NOMO-1 (cell line): ENCODE data around the gene KIF17.

Source experiments
- DNase-seq, 2 experiments: peaks; one replicate each; lab custom pipeline; 2025; ENCODE audit not compliant: unreplicated experiment in 2 of 2; lab: John Stamatoyannopoulos, UW

The KIF17 gene

DNA sequence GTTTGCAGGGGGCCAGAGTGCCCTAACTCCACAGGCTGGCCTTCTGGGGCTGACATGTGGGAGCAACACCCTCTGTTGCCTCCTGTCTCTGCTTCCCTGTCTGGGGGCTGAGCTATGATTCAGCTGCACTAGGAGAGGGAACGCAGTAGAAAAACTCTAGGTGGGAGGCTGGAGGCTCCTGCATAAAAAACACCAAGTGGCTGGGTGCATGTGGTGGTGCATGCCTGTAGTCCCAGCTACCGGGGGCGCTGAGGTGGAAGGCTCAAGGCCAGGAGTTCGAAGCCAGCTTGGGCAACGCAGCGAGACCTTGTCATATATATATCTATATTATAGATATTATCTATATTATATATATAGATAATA is 5.6 kb downstream of the KIF17 start:
- DNase-seq: peak in 1 of 2 experiments; percentile 23

DNA sequence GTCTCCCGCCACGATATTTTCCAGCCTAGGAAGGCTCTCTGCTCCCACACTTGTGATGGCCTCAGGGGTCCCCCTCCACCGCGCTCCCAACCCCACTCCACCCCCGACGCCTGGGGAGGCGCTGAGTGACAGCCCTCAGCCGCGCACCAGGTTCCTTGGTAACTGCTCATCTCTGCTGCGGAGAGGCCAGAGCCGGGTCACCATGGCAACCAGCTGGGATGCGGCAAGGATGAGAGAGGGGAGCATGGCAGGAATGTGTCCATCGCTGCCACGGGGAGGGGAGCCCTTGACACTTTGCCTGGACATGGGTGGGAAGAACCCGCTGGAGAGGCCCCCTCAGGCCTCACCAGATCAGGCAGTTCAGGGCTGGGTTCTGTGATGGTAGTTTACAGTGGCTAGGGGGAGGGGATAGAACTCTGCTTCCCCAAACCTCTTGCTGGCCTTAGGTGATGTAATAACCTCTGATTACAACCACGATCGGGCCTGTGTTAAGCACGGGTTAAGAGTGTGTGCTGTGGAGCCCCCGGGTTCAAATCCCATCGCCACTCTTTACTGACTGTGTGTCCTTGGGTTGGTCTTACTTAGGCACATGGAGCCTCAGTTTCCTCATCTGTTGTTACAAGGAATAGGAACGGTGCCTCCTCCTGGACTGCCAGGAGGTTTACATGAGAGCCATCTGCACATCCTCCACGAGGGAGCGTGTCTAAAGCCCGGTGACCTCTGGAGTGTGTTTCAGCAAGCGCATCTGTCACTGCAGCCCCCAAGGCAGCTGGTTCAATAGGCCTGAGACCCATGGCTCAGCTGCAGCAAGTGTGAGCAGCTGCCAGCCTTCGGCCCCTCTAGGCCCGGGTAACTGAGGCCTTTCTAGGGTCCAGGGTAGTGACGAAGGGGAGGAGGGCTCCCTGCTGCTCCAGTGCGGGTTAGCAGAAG is 6.3 kb downstream of the KIF17 start:
- DNase-seq: peak; percentile 63 to 65

DNA sequence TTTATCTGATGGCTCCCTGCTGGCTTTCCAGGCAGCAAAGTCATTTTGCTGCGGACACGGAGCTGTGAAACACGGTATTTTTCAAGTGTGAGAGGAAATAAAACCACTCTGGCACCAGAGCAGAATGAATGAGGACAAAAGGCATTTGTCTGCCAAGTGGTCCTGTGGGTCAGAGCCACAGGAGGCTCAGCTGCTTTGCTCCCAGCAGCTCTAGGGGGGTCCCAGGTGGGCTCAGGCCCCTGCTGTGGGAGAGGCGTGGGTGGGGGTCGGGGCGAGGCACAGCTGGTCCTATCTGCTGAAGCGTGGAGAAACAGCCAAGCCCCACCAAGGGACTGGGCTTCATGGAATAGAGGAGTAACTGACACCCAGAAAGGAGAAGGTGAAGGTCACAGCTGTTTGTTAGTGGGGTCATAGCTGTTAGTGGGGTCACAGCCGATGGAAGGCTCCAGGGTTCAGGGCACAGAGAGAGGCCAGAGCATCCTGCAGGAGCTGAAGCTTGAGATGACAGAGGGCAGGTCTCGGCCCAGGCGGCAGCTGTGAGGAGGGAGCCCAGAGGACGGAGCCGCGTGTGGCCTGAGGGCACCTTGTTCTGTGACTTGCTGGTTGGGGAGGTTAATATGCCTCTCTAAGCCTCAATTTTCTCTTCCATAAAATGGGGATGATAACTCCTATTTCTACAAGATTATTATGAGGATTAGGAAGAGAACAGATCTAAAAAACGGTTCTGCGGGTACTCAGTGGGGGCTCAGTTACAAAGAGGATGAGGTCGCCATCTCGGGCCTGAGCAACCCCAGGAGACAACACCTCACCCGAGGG is 7.1 kb downstream of the KIF17 start:
- no peak for DNase-seq

DNA sequence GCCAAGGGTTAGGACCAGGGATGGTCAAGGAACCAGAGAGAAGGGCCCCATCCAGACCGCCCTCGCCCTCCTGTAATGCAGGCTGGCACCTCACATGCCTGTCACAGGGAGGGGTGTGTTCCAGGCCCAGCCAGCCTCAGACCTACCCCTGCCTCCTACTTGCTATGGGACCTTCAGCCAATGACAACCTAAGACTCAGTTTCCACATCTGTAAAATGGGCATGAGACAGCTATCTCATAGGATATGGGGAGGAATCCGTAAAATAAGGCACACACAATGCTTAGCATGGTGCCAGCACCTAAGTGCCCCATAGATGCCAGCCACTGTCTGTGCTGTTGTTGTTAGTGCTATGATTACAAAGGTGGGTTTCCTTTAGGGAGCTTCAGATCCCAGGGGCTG is 7.9 kb downstream of the KIF17 start:
- no peak for DNase-seq

DNA sequence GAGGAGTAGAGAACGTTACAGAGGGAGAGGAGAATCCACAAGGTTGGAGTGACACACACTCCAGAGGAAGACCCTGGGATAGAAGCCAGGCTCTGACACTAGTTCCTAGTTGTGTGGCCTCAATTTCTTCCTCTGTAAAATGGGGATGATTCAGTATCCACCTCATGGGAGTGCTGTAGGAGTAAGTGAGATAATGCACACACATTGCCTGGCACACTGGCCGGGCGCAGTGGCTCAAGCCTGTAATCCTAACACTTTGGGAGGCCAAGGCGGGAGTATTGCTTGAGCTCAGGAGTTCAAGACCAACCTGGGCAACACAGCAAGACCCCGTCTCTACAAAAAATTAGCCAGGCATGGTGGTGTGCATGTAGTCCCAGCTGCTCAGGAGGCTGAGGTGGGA is 8.9 kb downstream of the KIF17 start:
- DNase-seq: no peak

DNA sequence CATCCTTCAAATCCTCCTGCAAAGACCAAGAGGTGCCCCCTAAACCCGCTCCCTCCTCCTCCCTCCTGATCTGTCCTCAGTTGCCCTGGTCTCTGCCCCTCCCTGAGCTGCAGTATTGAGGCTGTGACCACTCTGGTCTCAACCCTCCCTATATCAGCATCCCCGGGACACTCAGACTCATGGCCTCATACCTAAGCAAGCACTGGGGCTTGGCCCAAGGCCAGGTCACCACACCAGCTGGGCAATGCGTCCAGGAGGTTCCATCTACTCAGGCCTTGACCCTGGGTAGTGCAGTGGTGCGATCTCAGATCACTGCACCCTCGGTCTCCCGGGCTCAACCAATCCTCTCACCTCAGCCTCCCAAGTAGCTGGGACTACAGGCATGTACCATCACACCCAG is 9.8 kb downstream of the KIF17 start:
- DNase-seq: no peak

DNA sequence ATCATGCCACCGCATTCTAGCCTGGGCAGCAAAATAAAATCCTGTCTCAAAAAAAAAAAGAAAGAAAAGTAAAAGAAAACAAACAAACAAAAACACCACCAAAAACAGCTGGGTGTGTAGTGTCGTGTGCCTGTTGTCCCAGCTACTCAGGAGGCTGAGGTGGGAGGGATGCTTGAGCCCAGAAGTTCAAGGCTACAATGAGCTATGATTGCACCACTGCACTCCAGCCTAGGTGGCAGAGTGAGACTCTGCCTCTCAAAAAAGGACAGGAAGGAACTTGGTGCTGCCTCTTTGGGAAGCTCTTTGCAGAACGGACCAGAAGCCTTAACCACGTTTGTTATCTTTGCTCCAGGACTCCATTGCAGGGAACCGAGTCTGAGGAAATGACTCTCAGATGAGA is 11.0 kb downstream of the KIF17 start:
- no peak for DNase-seq

DNA sequence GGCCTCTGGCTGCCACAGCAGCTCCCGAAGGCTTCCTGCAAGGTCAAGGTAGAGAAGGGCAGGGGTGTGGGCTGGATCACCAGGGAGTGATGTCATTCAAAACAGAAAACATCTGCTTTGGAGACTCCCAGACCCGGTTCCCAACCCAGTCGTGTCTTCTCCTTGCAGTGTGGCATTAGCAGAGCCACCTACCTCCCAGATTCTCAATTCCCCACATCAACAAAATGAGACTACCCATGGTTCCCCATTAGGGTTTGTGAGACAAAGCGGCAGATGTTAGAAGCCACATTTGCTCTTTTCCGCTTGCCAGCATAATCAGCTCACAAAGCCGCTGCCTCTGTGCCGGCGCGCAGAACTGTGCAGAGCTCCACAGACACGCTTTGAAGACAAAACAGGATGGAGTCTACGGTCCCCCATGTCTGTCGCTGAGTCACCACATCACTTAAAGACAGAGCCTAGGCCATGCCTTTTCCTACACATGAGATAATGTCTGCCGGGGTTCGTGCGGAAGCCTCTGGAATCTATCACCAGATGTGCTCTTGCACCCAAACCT is 12.5 kb downstream of the KIF17 start:
- no peak for DNase-seq

DNA sequence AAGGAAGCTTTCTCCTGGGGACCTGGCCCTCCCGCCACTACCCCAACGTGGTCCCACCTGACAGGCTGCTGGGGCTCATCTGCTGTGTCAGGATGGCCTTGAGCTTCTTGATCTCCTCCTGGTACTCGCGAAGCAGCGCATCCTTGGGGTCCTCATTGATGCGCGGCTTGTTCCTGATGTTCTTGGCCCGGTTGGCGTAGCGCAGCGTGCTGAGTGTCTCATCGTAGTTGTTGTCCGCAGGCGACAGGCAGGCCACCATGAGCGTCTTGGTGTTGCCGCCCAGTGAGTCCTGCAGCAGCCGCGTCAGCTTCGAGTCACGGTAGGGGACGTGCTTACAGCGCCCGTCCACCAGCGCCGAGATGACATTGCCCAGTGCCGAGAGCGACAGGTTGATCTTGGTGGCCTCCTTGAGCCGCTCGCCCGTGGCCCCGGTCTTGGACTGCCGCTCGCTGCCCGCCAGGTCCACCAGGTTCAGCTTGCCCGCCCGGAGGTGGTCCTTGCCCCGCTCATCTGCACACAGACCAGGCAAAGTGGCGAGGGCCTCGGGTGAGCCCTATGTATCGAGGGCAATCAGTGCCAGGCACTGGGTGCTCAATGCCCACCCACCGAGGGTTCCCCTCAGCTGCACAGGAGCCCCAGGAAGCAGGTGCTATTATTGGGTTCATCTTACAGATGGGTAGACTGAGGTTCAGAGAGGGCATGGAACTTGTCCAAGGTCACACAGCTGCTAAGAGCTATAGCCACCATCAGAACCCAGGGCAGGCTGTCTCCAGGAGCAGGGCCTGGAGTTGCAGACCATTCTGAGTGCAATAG is 13.2 kb downstream of the KIF17 start:
- DNase-seq: no peak

DNA sequence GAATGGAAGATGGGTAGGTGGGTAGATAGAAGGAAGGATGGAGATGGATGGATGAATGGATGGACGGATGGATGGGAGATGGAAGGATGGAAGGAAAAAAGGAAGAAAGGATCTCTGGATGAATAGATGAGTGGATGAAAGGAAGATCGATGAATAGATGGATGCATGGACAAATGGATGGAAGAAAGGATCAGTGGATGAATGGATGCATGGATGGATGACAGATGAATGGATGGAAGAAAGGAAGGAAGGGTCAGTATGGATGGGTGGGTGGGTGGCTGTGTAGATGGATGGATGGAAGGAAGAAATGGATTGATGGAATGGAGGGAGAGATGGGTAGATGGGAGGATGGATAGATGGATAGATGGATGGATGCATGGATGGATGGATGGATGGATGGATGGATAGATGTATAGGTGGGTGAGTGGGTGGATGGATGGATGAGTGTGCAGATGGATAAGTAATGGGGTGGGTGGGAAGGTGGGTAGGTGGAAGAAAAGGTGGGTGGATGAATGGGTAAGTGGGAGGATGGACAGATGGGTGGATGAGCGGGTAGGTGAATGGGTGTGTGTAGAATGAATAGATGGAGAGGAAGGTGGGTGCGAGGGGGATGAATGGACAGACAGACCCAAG is 14.6 kb downstream of the KIF17 start:
- DNase-seq: no peak

DNA sequence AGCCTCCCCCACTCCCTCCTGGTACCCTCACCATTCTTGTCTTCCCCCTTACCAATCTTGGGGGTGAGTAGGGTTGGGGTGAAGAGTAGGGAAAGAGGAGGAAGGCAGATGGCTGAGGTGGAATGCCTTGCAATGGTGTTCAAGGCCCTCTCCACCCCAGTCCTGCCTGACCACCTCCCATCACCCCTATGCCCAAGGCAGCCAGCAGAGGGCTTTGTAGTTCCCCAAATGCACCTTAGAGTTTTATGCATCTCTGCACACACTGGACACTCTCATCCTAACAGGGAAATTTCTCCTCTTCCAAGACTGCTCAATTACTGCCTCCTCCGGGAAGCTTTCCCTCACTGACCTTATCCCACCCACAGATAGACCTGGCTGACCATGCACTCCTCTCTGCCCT is 15.4 kb downstream of the KIF17 start:
- DNase-seq: no peak

DNA sequence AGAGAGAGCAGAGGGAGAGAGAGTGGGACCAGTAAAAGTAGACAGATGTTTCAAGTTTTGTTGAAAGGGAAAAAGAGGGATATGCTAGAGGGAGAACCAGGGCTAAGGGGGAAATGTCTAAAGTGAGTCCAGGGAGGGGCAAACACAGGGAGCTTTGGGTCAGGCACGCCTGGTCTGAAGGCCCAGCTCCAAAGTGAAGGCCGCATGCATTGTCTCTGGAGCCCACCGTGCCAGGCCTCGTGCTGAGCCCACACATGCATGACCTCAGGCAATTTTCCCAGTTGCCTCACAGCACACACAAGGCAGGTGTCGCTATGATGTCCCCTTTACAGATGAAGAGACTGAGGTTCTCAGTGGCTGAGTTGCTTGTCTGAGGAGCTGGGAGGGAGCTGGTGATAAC is 16.0 kb downstream of the KIF17 start:
- DNase-seq: no peak

DNA sequence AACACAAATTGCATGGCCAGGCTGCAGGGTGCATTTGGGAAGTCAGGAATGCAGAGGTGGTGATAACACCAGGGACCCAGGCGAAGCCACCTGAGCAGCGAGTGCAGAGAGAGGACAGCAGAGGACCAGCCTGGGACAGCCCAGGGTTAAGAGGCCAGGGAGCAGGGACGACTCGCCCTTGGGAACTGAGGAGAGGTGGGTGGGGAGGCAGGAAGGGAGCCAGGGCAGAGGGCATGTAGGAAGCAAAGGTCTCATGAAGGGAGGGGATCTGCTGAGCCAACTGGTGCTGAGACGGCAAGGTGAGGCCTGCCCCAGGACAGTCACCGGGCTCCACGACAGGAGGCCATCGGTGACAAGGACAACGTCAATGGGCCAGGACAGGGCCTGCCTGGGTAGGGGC is 16.4 kb downstream of the KIF17 start:
- no peak for DNase-seq

DNA sequence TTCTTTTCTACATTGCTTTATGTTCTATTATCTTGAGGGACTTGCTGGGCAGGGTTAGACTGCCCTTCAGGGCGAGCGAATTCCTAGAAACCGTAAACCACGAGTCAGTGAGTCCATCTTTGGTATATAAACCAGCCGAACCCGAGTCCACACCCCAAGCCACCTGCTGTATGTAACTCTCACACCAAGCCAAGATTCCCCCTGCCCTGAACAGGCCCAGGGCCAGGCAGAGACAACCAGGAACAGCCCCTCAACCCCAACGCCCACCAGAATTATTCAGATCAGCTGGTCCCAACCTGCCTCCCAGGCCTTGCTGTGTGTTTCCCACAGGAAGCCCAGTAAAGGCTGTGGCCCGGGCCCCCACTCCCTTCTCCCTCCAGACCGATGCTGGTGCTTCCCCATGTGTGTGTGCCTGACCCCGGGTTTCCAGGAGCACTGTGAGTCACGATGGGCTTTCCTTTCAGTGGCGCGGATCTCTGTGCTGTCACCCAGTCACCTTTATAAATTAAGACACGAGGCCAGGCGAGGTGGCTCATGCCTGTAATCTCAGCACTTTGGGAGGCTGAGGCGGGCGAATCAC is 17.1 kb downstream of the KIF17 start:
- no peak for DNase-seq

DNA sequence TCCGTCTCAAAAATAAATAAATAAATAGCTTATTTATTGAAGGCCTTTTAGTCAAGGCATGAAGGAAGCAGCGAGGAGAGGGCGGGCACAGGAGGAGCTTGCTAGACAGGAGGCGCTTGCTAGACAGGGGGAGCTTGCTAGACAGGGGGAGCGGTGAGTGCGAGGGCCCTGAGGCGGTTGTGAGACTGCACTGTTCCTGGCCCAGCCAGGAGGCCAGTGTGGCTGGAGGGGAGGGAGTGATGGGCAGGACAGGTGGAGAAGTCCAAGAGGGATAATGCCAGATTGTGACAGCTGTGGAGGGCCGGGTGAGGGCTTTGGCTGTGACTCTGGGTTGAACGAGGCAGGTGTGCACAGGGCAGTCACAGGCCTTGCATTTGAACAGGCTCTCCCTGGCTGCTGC is 18.2 kb downstream of the KIF17 start:
- DNase-seq: no peak

DNA sequence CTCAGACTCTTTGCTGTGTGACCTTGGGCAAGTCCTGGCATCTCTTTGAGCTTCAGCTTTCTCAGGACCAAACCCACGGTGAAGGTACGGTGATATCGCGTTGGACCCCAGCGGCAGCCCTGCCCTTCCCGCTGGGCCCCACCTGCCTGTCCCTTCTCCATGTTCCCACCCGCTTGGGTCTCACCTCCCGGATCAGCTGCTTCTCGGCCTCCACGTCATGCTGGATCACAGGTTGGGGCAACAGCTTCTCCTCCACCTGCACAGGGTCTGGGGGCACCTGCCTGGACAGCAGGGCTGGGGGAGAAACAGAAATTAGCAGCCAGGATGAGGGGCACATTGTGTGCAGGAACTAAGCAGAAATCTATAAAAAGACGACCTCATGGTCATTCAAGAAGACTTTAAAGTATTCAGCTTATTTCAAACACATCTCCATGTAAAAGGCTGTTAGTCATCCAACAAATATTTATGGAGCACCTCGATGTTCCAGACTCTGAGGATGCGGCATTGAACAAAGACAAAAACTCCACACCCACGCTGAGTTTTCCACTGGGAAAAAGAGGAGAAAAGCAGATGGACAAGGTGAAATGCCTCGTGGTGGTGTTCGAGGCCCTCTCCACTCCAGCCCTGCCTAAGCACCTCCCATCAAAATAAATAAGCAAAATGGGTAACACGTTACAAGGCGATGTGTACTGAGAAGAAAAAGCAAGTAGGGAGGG is 19.5 kb downstream of the KIF17 start:
- no peak for DNase-seq

DNA sequence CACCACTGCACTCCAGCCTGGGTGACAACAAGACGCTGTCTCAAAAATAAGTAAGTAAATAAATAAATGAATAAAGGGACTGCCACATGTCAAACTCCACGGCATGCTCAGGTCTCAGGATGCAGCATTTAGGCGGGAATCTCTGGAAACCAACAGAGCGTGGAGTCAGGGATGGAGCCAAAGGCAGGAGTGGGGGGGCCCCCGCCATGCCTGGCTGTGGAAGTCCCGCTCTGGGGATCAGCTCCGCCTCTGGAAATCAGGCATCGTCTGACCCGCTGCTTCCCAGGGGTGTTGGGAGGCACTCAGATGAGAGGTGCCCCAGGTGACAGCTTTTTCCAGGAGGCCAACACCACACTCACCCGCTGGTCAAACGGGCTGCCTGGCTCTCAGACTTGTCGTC is 20.2 kb downstream of the KIF17 start:
- no peak for DNase-seq

DNA sequence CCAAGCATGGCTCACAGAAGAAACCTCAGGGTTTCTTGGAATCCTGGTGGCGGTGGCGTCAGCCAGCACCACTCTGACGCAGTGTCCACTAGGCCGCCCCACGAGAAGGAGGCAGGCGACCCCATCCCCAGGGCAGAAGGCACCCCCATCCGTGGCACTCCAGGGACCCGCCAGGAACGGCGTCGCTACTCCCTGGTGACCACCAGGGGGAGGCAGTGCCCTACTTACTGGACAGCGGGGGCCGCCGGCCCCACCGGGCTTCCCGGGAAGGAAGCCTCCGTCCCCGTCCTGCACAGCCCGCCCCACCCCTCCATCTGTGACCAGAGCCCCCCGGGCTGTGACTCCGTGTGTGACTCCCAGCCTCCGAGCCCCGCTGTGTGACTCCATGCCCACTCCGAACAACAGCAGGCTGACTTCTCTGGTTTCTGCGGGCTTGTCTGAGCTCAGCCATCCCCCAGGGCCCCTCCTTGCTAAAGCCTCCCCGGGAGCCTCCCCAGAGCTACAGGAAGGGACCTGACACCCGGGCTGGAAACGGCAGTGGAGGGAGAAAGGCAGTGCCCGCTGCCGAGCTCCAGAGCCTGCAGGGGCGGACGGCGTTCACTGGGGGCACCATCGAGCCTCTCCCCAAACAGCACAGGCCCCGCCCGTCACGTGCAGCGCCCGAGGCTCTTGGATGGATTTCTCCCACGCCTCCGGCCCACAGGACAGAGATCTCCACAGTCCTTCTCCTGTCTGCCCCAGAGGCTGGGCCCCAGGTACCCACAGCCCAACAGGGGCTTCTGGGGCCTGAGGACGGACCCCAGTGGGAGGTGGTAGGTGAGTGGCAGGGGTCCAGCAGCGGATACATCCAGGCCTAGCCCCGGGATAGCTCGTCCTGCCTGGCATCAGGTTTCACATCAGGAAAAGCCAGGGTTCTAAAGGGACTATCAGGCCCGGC is 21.1 kb downstream of the KIF17 start:
- peak; percentile 69 to 76 for DNase-seq
